SJCRH30 (cell line): ENCODE data around the gene SPATA22. TPM values are rescaled to one million over a fixed set of nuclear protein-coding genes. Genes with fewer than 3 reads are reported as not detected.
A peak's percentile ranks its signal among the peaks of the same experiment; 100 is the strongest.
"Not testable (repeated sequence)": the region's sequence is repeated elsewhere in the genome, so short reads cannot be mapped to it uniquely, and the experiment has no call there.

Experiments
- DNase-seq, 2 experiments: peaks; one replicate each; pipeline ENCODE4 v3.0.0-alpha.2; 2015 to 2020
- H3K27ac ChIP-seq: fragments of 250-450 bp; sonication (Bioruptor Pico); 2 replicates; pipeline ENCODE4 v1.5.1; 2020; ENCODE audit warnings: mild to moderate bottlenecking, moderate library complexity
- H3K27me3 ChIP-seq: fragments of 250-450 bp; sonication (Bioruptor Pico); 2 replicates; pipeline ENCODE4 v1.5.1; 2020; ENCODE audit warnings: mild to moderate bottlenecking, moderate library complexity
- H3K36me3 ChIP-seq: fragments of 250-450 bp; sonication (Bioruptor Pico); 2 replicates; pipeline ENCODE4 v1.5.1; 2020; ENCODE audit warnings: mild to moderate bottlenecking, moderate library complexity
- H3K4me1 ChIP-seq: fragments of 250-450 bp; sonication (Bioruptor Pico); 2 replicates; pipeline ENCODE4 v1.5.1; 2020; ENCODE audit warnings: mild to moderate bottlenecking, moderate library complexity
- H3K4me3 ChIP-seq: fragments of 250-450 bp; sonication (Bioruptor Pico); 2 replicates; pipeline ENCODE4 v1.5.1; 2020; ENCODE audit warnings: mild to moderate bottlenecking, moderate library complexity
- H3K9me3 ChIP-seq: fragments of 250-450 bp; sonication (Bioruptor Pico); replicated peaks from 2 replicates; pipeline ENCODE4 v1.5.1; 2020; ENCODE audit warnings: mild to moderate bottlenecking, moderate library complexity
- total RNA-seq: library from RNA; depleted of rRNA; stranded (reverse); fragments of >200 nt; shearing (Covaris generic); gene quantifications from 2 replicates; pipeline ENCODE4 v1.2.3, GENCODE V29; 2014

The SPATA22 gene
- total RNA-seq, 1 experiment from 2014 or later: 2.2 TPM

DNA sequence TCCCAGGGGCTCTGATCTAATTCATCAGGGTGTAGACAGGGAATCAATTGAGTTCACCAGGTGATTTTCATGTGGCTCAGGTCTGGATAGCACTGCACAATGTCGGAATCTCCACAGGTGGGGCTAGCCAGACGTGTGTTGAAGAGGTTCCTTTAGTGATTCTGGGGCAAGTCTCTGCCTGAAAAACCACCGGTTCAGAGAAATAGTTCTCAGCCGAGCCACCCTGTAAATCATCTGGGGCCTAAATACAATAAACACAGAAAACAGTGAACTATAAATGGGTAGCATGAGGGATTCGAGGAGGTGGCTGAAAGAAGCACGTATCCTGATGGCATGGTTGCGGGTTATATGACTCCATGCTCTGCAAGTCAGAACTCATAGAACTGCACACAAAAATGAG is 25.5 kb upstream of the SPATA22 start:
- Histone ChIP-seq H3K4me3 (no peak overlapping the region), H3K27ac (no peak overlapping the region), H3K27me3 (no peaks in the 10 kb centered on the region), H3K36me3 (no peaks in the 10 kb centered on the region), H3K4me1 (no peaks in the 10 kb centered on the region), H3K9me3 (no peaks in the 10 kb centered on the region)
- no peak for DNase-seq

DNA sequence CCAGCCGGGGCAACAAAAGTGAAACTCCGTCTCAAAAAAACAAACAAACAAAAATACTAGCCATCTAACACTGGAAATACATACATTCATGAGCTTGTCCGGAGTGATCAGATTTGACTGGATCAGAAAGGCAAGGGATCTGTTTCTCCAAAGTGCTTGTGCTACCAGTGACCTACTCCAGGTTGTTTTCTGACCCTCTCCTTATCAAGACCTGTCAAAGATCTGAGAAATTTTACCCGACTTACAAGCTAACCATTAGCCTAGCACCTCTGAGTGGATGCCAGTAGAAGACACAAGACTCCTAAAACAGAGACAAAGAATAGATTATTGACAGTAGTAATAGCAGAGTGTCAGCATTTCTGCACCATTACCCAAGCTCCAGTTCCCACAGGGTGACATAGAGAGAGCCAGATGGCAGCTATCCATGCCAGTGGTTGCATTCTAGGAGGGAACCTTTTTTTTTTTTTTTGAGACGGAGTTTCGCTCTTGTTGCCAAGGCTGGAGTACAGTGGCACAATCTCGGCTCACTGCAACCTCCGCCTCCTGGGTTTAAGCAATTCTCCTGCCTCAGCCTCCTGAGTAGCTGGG is 14.0 kb upstream of the SPATA22 start:
- Histone ChIP-seq H3K9me3 (no peaks in the 10 kb centered on the region), H3K4me3 (no peak overlapping the region), H3K36me3 (no peaks in the 10 kb centered on the region), H3K4me1 (no peaks in the 10 kb centered on the region), H3K27me3 (no peaks in the 10 kb centered on the region), H3K27ac (no peak overlapping the region)
- DNase-seq: no peak

DNA sequence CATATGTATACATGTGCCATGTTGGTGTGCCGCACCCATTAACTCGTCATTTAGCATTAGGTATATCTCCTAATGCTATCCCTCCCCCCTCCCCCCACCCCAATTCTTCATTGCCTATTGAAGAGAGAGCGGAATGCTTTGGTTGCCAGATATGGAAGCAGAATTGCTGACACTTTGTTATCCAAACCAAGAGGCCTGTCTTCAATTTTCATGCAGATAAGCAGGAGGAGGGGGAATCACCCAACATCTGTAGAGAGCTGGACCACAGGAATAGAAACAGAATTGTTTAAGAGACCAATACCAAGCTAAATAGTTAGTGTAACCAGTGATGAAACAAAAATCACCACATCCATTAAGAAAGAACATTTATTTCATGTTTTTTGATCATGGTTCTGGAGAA is 11.2 kb upstream of the SPATA22 start:
- DNase-seq: no peak
- Histone ChIP-seq H3K4me3 (no peak overlapping the region), H3K4me1 (no peaks in the 10 kb centered on the region), H3K27ac (no peak overlapping the region), H3K9me3 (no peaks in the 10 kb centered on the region), H3K36me3 (no peaks in the 10 kb centered on the region), H3K27me3 (no peaks in the 10 kb centered on the region)

DNA sequence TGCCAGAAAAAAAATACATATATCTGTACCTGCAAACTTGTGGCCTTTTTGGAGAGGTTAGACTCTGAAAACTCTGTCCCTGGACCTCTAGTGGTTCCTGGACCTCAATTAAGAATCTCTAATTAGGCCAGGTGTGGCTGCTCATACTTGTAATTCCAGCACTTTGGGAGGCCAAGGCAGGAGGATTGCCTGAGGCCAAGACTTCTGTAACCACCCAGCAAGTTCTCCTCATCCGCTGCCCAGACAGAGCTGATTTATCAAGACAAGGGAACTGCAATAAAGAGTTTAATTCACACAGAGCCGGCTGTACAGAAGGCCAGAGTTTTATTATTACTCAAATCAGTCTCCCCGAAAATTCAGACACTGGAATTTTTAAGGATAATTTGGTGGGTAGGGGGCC is 8.4 kb upstream of the SPATA22 start:
- Histone ChIP-seq H3K4me1 (no peaks in the 10 kb centered on the region), H3K9me3 (no peaks in the 10 kb centered on the region), H3K27ac (no peak overlapping the region), H3K36me3 (no peaks in the 10 kb centered on the region), H3K4me3 (no peak overlapping the region), H3K27me3 (no peaks in the 10 kb centered on the region)
- no peak for DNase-seq

- Histone ChIP-seq H3K4me3 (no peak within 1 kb of the TSS), H3K9me3 (no peaks in the 10 kb centered on the region), H3K36me3 (no peaks in the 10 kb centered on the region), H3K27me3 (no peaks in the 10 kb centered on the region), H3K4me1 (no peaks in the 10 kb centered on the region), H3K27ac (no peak within 1 kb of the TSS)
- DNase-seq: no peak
Observed at GRCh38 chr17:3475812-3476610, 4.4 kb upstream of the SPATA22 start, which contains the start of gene ASPA. Gene ASPA (plus strand): TSS chr17:3475997. CDS start chr17:3476160, 163 bp downstream.

DNA sequence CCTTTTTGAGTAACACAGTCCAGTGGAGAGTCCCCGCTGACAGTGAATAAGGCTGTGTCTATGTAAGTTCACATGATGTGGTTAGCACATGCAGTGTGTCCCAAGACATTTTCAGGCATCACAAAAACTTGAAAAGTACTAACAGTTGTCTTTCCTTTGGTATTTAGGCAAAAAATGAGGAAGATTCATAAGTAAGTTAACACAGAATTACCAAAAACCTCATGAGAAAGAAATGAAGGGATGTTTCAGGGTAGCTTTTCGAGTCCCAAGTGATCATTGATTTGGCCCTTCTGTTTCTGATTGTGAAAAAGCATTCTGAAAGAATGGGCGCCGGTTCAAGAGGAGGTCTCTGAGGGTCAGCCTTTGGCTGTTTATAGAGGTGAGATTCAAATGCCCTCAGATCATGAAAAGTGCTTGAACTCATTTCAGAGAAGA is 3.6 kb upstream of the SPATA22 start:
- no peak overlapping the region for H3K27ac ChIP-seq
- no peaks in the 10 kb centered on the region for H3K36me3 ChIP-seq

GRCh38 chr17:3474212-3474611 is 2.6 kb upstream of the SPATA22 start:
- H3K36me3 ChIP-seq: no peaks in the 10 kb centered on the region
- H3K4me3 ChIP-seq: no peak overlapping the region
- H3K9me3 ChIP-seq: no peaks in the 10 kb centered on the region
- H3K27me3 ChIP-seq: no peaks in the 10 kb centered on the region
- H3K27ac ChIP-seq: no peak overlapping the region
- DNase-seq: no peak
- no peaks in the 10 kb centered on the region for H3K4me1 ChIP-seq

More for the DNA sequence above, 3.6 kb upstream of the SPATA22 start:
- Histone ChIP-seq H3K27me3 (no peaks in the 10 kb centered on the region), H3K4me3 (no peak overlapping the region), H3K9me3 (no peaks in the 10 kb centered on the region), H3K4me1 (no peaks in the 10 kb centered on the region)
- no peak for DNase-seq

DNA sequence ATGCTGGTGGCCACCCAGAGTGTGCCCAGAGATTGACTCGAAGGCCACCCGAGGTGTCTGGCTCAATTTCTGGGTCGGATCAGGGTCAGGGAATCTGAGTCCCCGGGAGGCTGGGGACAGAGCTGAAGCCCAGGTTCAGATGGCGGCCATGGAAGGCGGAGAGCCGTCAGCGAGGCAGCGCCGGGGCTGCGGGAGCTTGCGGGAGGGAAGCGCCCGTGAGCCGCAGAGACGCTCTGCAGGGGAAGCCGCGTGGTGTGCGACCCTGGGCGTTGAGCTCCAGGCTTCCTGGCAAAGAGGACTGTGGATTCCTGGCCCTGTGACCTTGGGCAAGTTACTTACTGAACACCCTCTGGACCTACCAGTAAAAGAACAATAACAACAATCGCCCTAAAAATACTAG is 518 bp upstream of the SPATA22 start:
- no peak overlapping the region for H3K4me3 ChIP-seq
- H3K9me3 ChIP-seq: no peaks in the 10 kb centered on the region
- no peaks in the 10 kb centered on the region for H3K27me3 ChIP-seq
- no peak for DNase-seq
- no peaks in the 10 kb centered on the region for H3K36me3 ChIP-seq
- H3K27ac ChIP-seq: no peak overlapping the region
- no peaks in the 10 kb centered on the region for H3K4me1 ChIP-seq

GRCh38 chr17:3469529-3469928 is 2.1 kb downstream of the SPATA22 start:
- Histone ChIP-seq H3K27me3 (no peaks in the 10 kb centered on the region), H3K36me3 (no peaks in the 10 kb centered on the region), H3K4me1 (no peaks in the 10 kb centered on the region), H3K27ac (no peak overlapping the region), H3K4me3 (no peak overlapping the region), H3K9me3 (no peaks in the 10 kb centered on the region)
- no peak for DNase-seq

GRCh38 chr17:3466355-3466754 is 5.3 kb downstream of the SPATA22 start:
- not testable (repeated sequence) for H3K27me3 ChIP-seq, H3K27ac ChIP-seq, DNase-seq, H3K9me3 ChIP-seq, H3K4me3 ChIP-seq, H3K36me3 ChIP-seq, H3K4me1 ChIP-seq

GRCh38 chr17:3448059-3448665 is 23.5 kb downstream of the SPATA22 start:
- H3K9me3 ChIP-seq: no peaks in the 10 kb centered on the region
- H3K4me1 ChIP-seq: no peaks in the 10 kb centered on the region
- H3K27ac ChIP-seq: no peak overlapping the region
- H3K27me3 ChIP-seq: no peaks in the 10 kb centered on the region
- DNase-seq: no peak
- H3K4me3 ChIP-seq: no peak overlapping the region
- H3K36me3 ChIP-seq: no peaks in the 10 kb centered on the region

DNA sequence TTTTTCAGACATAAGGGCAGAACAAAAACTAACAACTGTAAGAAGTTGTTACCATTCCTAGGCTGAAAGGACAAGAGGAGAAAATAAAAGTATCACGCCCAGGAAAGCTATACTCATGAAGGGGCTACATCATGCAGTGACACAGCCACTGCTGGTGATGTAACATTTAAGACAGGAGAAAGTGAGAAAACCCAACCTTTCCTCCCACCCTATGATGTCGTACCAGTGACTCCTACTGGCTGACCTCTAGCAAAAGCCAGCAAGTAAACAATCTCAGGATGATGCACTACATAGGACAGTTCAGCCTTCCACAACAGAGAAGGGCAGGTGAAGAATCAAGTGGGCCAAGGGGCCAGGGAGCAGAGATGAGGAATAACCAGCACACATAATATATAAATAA is 24.0 kb downstream of the SPATA22 start:
- no peaks in the 10 kb centered on the region for H3K27me3 ChIP-seq
- no peak overlapping the region for H3K27ac ChIP-seq
- H3K36me3 ChIP-seq: no peaks in the 10 kb centered on the region
- H3K4me3 ChIP-seq: no peak overlapping the region
- H3K9me3 ChIP-seq: no peaks in the 10 kb centered on the region
- no peaks in the 10 kb centered on the region for H3K4me1 ChIP-seq
- DNase-seq: peak in 1 of 2 experiments; percentile 2

GRCh38 chr17:3440451-3440850 is 31.2 kb downstream of the SPATA22 start:
- Histone ChIP-seq H3K4me3 (no peak overlapping the region), H3K27me3 (no peaks in the 10 kb centered on the region), H3K27ac (no peak overlapping the region), H3K9me3 (no peaks in the 10 kb centered on the region), H3K36me3 (no peaks in the 10 kb centered on the region), H3K4me1 (no peaks in the 10 kb centered on the region)
- no peak for DNase-seq

GRCh38 chr17:3438368-3438767 is 33.3 kb downstream of the SPATA22 start:
- Histone ChIP-seq H3K4me3 (no peak overlapping the region), H3K27me3 (no peaks in the 10 kb centered on the region), H3K9me3 (no peaks in the 10 kb centered on the region), H3K4me1 (no peaks in the 10 kb centered on the region), H3K36me3 (no peaks in the 10 kb centered on the region), H3K27ac (no peak overlapping the region)
- no peak for DNase-seq

GRCh38 chr17:3433741-3434140 is 37.9 kb downstream of the SPATA22 start, which contains the start of gene OR1E2:
Gene OR1E2 (minus strand): TSS chr17:3433841. CDS start chr17:3433841, 0 bp downstream.
- no peak within 1 kb of the TSS for H3K27ac ChIP-seq
- no peak within 1 kb of the TSS for H3K4me3 ChIP-seq
- no peaks in the 10 kb centered on the region for H3K4me1 ChIP-seq
- no peaks in the 10 kb centered on the region for H3K9me3 ChIP-seq
- H3K36me3 ChIP-seq: no peaks in the 10 kb centered on the region
- H3K27me3 ChIP-seq: no peaks in the 10 kb centered on the region
- DNase-seq: no peak
